NCI-H1105 treated with DMSO at 0.1 percent for 48 hours (cell line): ENCODE results near the gene CYTH4.

ENCODE experiments used
- DNase-seq: peaks from one replicate; lab custom pipeline; 2025; lab: John Stamatoyannopoulos, UW

Gene CYTH4

DNA sequence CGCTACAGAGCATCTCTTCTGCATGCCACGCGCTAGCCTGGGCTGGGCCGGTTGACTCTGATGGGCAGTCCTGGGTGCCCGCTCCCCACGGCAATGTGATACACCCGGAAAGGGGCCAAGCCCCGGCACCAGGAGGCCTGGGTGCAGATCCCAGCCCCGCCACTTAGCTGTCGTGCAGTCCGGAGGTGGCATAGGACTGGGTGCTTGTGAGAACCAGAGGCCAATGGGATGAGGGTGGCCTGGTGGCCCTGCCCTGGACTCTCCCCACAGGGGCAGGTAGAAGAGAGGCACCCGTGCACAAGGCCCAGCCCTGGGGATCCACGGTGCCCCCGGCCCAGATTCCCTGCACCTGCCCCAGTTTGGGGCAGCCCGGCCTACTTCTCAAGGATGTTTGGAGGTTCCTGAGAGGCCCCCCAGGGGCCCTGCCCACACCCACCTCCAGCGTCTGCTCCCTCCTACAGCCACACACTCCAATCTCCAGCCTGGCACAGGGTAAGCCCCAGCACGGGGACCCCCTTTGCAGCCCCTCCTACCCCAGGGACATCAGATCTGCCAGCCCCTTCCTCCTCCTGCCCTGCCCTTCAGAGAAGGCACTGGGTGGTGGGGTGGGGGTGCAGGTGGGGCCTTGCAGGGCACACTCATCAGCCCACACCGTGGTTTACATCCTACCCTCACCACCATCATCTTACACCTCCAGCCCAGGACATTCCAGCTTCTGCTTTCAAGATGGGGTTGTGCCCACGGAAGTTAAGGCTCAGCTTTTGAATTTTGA is 66.9 kb downstream of the CYTH4 start:
- no peak for DNase-seq

DNA sequence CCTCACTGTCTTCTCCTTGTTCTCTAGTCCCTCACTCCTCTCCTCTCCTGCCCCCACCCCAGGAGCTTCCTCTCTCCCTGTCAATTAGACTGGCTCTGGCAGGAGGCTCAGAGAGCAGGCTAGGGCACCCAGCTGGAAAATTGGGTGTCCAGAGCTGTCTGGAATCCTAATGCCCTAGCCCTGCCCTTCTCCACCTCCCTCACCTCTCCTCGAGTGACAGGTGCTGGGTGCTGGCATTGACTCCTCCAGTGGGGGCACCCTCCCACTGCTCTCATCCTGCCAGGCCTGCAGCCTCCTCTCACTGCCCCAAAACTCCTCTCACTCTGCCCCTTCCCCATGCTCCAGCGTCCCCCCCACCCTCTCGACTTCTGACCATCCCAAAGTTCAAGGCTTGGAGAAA is 68.9 kb downstream of the CYTH4 start:
- DNase-seq, result no peak

DNA sequence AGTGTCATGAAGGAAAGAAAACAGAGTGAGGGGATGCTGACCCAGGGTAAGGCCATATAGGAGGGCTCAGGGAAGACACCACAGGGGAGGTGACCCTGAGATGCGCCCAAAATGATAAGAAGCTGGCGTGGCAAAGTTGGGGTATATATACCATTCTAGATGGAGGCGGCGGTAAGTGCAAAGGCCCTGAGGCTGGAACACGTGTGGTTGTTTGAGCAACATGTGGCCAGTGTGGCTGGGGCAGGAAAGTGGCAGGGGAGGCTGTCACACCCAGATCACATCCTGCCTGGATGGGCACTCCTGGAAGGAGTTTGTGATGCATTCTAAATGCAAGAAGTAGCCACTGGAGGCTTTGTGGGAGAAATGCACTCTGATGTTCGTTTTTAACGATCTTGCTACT is 70.2 kb downstream of the CYTH4 start:
- DNase-seq, result no peak

DNA sequence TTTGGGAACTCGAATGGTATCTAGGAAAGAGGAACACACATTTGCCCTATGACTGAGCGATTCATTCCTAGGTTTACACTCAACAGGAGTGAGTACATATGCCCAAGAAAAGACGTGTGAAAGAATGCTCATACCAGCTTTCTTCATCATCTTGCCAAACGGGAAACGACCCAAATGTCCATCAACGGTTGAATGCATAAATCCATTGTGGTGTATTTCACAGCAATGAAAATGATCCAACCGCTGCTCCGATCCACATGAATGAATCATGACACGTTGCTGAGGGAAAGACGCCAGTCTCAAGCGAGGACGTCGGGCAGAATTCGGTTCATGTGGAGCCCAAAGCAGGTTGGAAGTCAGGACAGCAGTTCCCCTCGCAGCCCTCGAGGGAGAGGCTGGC is 71.5 kb downstream of the CYTH4 start:
- no peak for DNase-seq

DNA sequence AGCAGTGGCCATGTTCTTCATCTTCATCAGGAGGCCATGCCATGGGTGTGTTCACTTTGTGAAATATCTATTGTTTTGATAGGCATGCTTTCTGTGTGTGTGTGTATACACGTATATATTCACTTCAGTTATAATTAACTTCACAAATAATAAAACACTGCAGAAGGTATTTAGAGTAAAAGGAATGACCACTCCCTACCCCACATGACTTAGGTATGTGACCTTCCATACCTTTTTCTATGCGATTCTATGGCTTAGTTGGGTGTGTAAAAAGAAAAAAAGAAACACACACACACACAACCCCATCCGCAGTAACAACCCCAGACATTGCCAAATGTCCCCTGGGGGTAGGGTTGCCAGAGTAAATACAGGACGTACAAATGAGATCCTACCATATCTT is 72.0 kb downstream of the CYTH4 start:
- no peak for DNase-seq

DNA sequence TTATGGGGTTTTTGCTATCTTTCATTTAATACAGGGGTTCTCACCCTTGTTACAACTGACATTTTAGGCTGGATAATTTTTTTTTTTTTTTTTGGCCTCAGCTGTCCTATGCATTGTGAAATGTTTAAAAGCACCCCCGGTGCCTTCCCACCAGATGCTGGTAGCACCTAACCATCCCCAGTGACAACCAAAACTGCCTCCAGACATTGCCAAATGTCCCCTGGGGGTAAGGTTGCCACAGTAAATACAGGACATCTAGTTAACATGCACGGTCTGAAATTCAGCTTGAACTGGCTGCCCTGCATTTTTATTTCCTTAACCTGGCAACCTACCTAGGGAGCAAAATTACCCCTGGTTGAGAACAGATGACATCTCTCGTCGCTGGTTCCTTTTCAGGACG is 72.4 kb downstream of the CYTH4 start:
- DNase-seq, result no peak

DNA sequence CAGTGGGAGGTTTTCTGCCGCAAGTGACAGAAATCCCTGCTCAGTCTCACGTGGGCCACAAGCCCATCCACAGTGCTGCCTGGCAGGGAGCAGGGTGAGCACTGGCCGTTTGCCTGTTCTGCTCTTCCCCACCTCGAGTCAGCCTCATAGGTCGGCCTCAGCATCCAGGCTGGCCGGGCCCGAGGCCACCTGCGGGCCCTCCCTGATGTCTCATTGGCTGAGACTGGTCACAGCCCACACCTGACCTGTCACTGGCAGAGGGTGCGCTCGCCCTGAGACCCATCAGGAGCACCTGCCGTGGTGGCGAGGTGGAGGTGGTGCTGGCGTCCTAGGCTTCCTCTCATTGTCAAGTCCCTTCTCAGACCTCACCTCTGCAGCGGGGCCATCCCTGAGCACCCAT is 72.9 kb downstream of the CYTH4 start:
- DNase-seq, result no peak

DNA sequence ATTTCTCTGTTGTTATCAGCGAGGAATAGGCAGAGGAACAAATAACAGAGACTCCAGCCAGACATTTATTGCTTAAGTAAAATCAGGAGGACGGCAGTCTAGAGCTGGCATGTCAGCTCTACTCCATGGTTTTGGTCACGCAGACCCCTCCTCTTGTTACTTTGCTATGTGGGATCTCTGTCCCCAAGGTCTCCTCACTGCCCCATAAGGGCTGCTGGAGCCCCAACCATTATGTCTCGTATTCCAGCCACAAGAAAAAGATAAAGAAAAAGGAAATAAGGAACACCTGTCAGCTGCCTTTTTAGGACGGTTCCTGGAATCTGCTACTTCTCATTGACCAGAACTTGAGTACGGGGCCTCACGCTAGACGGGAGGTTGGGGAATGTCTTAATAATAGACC is 74.6 kb downstream of the CYTH4 start:
- DNase-seq, result no peak

DNA sequence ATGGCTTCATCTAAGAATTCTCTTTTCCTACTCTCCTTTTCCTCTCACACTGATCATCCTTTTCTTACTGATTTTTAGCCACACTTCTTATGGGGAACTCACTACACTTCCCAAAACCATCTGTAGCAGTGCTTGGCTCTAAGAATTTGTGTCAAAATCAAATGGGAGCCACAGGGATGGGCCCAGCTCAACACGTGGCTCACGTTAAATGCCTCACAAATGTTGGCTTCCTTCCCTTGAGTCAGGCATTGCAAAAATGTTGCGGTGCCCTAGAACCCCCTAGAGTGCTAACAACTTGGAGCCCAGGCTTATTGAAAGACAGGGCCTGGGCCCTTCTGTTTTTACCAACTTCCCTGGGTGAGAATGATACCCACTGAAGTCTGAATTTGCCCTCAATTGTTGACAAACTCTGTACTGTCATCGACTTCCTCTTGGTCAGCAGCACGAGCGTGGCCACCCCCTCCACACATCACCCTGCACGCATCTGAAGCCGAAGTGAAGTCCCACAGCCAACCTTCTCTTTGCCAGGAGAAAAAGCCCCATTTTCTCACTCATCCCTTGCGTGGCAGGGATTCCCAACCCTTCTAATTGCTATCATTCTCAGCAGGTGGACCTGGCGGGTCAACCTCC is 75.3 kb downstream of the CYTH4 start:
- no peak for DNase-seq

DNA sequence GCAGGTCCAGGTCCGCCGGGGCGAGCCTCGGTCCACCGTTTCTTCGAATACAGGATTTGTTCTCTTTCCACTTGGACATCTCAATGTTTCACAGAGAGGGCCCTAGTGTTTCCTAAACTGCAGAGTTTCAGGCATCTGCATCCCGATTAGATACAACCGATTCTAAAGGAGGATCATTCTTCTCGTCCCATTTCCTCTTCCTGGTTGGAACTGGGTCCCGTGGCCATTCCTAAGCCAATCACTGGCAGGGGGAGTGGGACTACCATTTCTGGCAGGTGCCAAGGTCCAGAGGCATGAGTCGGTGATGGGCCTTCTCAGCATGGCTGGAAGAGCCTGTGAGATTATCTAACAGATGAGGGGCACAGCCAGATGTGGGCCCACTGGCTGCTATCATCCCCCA is 76.1 kb downstream of the CYTH4 start:
- DNase-seq, result no peak

DNA sequence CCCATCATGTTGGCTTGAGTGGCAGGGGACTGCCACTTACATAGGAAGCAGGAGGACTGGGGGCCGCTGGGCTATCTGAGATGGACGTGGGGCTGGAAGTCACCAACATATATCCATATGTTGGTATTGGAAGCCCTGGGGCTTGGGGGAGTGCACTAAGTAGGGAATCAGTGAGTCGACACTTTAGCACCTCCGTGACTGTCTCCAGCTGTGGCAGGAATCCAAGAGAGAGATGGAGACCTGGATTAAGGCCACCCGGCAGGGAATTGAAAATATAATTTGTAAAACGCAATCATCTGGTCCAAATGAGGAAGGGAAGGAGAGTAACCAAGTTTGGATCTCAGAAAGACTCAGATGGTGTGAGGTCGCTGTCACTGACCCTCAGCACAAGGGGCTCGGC is 76.6 kb downstream of the CYTH4 start:
- DNase-seq, result no peak

DNA sequence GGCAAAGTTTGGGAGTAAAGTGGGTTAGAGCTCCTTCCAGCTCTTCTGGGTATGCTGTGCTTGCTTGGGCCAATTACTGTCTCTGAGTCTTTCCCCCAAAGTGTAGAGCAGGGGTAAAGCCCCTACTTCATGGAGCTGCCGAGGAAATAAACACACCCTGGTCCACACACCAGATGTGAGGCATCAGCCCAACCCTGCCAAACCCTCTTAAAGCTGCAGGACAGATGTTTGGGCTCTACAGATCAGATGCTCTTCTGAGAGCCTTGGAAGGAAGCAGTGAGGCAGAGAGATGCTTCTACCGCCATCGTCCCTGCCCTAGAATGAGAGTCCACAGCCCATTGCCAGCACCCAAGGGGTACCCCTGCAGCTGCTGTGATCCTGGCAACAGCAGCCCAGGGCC is 80.3 kb downstream of the CYTH4 start:
- DNase-seq, result no peak

DNA sequence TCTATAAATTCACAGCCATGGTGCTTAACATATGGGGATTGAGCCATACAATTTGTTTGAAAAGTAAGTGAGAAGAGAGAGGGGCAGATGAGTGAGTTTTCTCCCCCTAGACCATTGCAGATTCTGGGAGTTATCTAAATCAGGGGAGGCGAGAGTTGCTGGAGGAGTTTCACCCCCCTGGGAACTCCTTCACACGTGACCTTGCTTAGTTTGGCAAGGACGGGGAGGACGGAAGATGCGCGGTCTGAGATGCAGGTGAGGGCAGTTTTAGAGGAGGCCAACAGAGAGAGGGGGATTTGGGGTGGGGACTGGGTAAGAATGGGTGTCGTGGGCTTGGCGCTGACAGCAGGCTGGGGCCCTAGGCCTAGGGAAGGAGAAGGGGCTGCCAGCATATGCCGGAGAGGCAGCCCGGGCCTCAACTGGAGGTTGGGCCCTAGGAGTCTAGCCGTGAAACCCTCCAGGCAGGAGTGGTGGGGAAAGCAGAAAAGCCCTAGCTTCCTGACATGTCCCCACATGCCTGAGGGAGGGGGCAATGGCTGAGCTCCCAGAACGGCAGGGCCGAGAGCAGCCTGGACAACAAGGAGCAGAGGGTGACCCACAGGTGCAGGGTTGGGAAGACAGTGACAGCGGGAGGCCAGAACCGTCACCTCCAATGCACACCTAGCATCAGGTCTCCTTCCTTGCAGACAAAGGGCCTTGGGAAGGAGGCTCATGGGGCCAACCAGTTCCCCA is 81.1 kb downstream of the CYTH4 start:
- peak; percentile 19 for DNase-seq
